OCI-LY1 (cell line): ENCODE data around the gene ZNF653.

Experiments
- EZH2 ChIP-seq: fragments of 200-600 bp; sonication (generic), shearing (Covaris generic); IDR thresholded peaks from 2 replicates; pipeline ENCODE4 v1.8.0; 2017; ENCODE audit warnings: borderline replicate concordance, mixed run types, mild to moderate bottlenecking, antibody characterized with exemption, low read length, moderate library complexity, mixed read lengths
- TF ChIP-seq, protein P1 (sequence below): fragments of 200-600 bp; sonication (generic), shearing (Covaris generic); IDR thresholded peaks from 2 replicates; pipeline ENCODE4 v1.5.1; 2017; ENCODE audit warnings: mild to moderate bottlenecking, antibody characterized with exemption, low read length, moderate library complexity, mixed read lengths

GRCh38 chr19:11495885-11496284 is 9.8 kb downstream of the ZNF653 start:
- TF ChIP-seq, protein P1, sequence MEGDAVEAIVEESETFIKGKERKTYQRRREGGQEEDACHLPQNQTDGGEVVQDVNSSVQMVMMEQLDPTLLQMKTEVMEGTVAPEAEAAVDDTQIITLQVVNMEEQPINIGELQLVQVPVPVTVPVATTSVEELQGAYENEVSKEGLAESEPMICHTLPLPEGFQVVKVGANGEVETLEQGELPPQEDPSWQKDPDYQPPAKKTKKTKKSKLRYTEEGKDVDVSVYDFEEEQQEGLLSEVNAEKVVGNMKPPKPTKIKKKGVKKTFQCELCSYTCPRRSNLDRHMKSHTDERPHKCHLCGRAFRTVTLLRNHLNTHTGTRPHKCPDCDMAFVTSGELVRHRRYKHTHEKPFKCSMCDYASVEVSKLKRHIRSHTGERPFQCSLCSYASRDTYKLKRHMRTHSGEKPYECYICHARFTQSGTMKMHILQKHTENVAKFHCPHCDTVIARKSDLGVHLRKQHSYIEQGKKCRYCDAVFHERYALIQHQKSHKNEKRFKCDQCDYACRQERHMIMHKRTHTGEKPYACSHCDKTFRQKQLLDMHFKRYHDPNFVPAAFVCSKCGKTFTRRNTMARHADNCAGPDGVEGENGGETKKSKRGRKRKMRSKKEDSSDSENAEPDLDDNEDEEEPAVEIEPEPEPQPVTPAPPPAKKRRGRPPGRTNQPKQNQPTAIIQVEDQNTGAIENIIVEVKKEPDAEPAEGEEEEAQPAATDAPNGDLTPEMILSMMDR, result no peak
- TF ChIP-seq EZH2, result no peak
